GM18517 (cell line): ENCODE results near the gene FPR1.
"Not testable (repeated sequence)": the region's sequence is repeated elsewhere in the genome, so short reads cannot be mapped to it uniquely, and the experiment has no call there.

ENCODE experiments used
- ATAC-seq: cut with Tn5 transposase; IDR thresholded peaks from one replicate; pipeline ENCODE4 v1.9.1; 2021; ENCODE audit warnings: mild to moderate bottlenecking, moderate library complexity; ENCODE audit not compliant: unreplicated experiment

FPR1 gene

DNA sequence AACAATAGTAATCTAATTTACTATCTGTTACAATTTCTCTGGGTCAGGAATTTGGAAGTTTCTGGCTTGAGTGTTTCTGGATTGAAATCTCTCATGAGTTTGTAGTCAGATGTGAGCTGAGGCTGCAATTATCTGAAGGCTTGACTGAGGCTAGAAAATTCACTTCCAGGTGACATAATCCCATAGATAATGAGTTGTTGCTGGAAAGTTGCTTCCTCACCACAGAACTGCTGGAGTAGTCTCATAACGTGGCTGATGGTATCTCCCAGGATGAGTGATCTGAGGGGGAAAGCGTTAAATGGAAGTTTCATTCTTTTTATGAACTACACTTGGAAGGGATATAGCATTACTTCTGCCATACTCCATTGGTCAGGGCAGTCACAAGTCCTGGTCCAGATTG lies 28.0 kb upstream of the FPR1 start:
- ATAC-seq: no peak

GRCh38 chr19:51779181-51779580 lies 27.5 kb upstream of the FPR1 start:
- ATAC-seq: no peak

- no peak for ATAC-seq
These were observed 26.1 kb upstream of the FPR1 start for GRCh38 chr19:51777570-51778462.

DNA sequence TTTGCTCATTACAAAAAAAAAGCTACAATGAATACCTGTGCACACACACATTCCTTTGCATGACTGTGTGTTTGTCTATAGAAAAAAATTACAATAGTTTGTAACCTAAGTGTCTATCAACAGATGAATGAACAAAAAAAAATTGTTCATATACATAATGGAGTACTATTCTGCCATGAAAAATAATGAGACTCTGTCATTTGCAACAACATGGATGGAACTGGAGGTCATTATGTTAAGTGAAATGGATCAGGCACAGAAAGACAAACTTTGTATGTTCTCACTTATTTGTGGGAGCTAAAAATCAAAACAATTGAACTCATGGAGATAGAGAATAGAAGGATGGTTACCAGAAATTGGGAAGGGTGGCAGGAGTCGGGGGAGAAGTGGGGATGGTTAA lies 24.9 kb upstream of the FPR1 start:
- not testable (repeated sequence) for ATAC-seq

DNA sequence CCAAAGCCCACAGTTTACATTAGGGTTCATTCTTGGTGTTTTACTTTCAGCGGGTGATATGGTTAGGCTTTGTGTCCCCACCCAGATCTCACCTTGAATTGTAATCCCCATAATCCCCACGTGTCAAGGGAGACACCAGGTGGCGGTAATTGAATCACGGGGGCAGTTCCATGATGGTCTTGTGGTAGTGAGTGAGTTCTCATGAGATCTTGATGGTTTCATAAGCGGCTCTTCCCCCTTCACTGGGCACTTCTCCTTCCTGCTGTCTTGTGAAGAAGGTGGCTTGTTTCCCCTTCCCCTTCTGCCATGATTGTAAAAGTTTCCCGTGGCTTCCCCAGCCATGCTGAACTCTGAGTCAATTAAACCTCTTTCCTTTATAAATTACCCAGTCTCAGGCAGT lies 21.3 kb upstream of the FPR1 start:
- ATAC-seq: no peak

DNA sequence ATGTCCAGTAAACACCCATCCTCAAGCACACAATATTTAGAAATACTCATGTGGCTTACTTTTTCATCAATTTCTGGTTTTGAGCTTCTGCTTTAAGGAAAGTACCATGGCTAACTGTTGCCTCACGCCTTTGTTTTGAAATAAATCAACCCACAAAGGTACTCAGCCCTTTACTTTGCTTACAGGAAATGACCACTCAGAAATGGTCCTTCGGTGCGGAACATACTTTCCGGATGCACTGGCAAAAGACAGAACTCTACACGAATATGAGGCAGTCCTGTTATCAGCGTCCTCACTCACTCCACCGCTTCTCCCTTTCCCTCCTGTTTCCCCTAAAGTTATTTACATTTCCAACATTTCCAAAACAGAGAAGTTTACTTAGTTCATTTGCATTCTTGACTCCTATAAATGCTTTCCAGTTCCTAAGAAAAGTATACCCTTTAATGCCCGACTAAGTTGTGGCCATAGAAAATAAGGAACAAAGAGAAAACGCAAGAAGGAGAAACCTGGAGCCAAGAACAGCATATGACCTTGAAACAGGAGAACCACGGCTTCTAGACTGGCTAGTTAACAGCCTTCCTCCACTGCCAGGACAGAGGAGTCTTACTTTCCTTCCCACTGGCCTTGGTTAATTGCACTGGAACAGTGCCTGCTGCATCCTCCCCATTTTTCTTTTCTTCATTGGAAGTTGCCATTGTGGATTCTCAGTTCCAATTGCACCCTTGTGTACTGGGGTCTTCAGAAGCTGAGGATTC lies 19.9 kb upstream of the FPR1 start:
- no peak for ATAC-seq

GRCh38 chr19:51766461-51766860 lies 14.8 kb upstream of the FPR1 start:
- no peak for ATAC-seq

GRCh38 chr19:51765086-51765485 lies 13.4 kb upstream of the FPR1 start:
- no peak for ATAC-seq

DNA sequence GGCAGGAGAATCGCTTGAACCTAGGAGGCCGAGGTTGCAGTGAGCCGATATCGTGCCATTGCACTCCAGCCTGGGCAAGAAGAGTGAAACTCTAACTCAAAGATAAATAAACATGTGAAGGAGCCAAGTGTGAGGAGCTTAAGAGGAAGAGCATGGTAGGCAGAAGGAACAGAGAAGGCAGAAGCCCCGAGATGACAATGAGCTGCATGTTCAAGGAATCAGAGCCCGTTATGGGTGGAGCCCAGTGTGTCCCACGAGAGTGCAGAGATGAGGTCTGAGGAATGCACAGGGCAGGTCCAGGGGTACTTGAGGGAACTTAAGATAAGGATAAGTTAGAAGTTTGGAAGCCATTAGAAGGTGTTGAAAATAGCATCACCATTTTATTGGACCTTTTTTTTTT lies 10.0 kb upstream of the FPR1 start:
- no peak for ATAC-seq

- ATAC-seq: no peak
These were observed 9.1 kb upstream of the FPR1 start, which contains the start of gene FPR2 for GRCh38 chr19:51760697-51761356. TSS of gene FPR2 (plus strand) at chr19:51761180. CDS start at chr19:51768659, 7,479 bp downstream.

DNA sequence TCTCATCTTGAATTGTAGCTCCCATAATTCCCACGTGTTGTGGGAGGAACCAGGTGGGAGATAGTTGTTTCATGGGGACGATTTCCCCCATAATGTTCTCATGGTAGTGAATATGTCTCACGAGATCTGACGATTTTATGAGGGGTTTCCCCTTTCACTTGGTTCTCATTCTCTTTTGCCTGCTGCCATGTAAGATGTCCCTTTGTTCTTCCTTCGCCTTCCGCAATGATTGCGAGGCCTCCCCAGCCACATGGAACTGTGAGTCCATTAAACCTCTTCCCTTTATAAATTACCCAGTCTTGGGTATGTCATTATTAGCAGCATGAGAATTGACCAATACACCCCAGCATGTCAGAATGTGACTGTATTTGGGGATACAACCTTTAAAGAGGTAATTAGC lies 3.9 kb upstream of the FPR1 start:
- no peak for ATAC-seq

- ATAC-seq: no peak
These were observed 3.1 kb upstream of the FPR1 start for GRCh38 chr19:51754770-51755169.

GRCh38 chr19:51754109-51754508 lies 2.4 kb upstream of the FPR1 start:
- ATAC-seq: no peak

- ATAC-seq: no peak
These were observed 1.1 kb downstream of the FPR1 start for GRCh38 chr19:51750400-51751094.

DNA sequence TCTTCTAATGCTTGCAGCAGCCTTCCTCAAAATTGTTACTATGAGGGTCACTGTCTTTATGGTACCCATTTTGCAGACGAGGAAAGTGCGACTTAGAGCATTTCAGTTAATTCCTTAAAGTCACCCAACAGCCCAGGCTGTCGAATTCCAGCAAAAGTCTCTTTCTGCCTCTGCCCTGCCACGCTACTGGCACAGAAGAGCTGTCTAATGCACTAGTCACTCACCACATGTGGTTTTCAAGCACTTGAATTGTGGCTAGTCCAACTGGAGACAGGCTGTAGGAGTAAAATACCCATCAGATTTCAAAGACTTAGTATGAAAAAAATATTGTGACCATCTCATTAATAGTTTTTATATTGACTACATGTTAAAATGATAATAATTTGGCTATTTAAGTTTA lies 1.7 kb downstream of the FPR1 start:
- ATAC-seq: no peak

DNA sequence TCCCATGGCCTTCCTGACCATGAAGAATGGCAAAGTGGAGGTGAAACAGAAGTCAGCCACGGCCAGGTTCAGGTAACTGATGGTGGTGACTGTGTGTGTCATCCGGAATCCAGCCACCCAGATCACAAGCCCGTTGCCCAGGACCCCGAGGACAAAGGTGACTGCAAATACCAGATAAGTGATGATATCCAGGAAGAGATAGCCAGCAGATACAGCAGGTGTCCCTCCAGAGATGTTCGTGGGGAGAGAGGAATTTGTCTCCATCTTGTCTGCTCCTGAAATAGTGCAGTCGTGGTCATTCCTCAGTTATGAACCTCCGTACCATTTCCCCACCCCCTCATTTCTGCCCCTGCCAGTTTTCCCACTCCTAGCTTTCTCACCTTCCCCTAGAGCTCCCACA lies 4.9 kb downstream of the FPR1 start:
- no peak for ATAC-seq

DNA sequence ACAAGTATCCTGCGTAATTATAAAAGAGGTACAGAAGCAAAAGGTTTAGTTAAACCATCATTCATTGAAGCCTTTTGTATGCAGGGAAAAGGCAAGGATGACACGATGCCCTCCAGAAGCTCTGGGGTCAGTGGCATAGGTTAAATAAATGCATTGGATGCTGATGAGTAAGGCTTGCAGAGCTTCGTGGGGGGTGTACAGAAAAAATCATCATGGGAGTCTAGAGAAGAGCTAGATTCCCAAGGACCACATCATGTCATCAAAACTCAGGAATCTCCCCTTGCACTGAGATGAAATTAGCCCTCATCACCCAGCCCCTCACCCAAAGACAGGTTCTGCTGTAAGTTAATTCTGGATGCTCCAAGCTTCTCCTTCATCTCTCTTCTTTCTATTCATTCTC lies 8.3 kb downstream of the FPR1 start:
- ATAC-seq: no peak

- no peak for ATAC-seq
These were observed 8.9 kb downstream of the FPR1 start for GRCh38 chr19:51742789-51743188.

GRCh38 chr19:51740356-51740755 lies 11.3 kb downstream of the FPR1 start:
- ATAC-seq: no peak

DNA sequence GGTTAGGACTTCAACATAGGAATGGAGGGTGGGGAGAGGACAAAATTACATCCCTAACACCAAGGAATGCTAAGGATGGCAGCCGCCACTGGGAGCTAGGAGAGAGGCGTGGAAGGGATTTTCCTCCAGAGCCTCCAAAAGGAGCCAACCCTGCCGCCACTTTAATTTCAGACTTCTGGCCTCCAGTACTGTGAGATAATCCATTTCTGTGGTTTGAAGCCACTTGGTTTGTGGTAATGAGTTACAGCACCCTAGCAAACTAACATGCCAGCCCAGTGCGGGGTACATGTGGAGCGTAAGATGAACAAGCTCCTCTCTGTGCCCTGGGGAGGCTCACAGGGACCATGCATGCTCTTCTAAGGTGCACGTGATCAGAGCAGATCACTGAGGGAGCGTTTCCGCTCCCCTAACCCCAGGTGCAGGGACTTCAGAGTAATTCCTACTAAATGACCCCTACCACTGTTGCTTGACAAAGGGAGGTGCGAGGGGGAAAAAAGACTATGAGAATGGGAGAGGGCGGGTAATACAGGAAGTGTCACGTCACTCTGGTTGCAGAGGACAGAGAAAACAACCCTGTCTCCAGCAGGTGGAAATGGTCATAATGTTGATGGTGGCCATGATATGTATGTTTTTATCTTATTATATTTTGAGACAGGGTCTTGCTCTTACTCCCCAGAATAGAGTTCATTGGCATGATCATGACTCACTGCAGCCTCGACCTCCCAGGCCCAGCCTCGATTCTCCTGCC lies 12.0 kb downstream of the FPR1 start:
- ATAC-seq: no peak
